ENCODE measurements around the gene MSMB. TPM values are rescaled to one million over a fixed set of nuclear protein-coding genes. Genes with fewer than 3 reads are reported as not detected.

MSMB gene
- total and polyA plus RNA-seq, 2 experiments from 2014 or later = not detected

DNA sequence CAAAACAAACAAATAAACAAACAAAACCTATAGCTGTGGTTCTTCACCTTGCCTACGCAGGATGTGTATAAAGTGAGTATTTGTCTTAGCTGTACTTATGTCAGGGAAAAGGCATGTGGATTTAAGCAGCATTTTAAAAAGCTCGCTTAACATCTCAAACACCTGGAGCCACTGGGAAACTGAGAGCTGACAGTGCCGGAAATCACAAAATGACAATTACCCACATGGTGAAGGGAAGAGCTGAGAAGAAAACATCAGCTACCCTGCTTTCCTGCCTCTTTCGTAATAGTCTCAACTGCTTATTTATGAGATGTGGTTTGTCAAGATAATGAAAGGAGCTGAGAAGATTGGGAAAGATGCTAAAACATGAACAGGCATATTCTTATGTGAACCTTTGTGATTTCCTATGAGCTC, 31.1 kb upstream of the MSMB start:
- no peak overlapping the region for H3K4me3 ChIP-seq
- H2AFZ ChIP-seq = no peak overlapping the region

DNA sequence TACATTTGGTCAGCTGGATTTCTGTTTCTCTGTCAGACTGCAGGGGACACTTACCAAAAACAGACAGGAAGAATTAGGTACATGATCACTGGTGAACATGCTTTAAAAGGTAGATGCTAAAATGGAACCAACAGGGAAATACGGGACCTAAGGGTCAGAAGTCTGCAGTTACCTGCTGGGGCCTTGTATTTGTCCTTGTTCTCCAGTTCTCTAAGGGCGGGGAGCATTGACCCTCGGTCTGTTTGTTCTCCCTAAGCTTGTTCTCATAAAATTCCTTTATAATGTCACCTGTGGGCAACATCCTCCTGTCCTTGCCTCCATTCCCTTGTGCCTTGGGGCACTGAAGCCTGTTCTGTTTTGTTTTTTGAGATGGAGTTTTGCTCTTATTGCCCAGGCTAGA, 29.8 kb upstream of the MSMB start:
- no peak overlapping the region for H3K9ac ChIP-seq
- H3F3A ChIP-seq (ENCODE audit: insufficient read depth) = no peaks in the 10 kb centered on the region
- H2AFZ ChIP-seq = no peak overlapping the region
- no peaks in the 10 kb centered on the region; the same call in 1 of the 2 replicates for H3K4me1 ChIP-seq (ENCODE audit: insufficient read depth)
- no peaks in the 10 kb centered on the region for H3K79me2 ChIP-seq (ENCODE audit: insufficient read depth)
- in situ Hi-C loops (cut with MboI) = no loop called here
- no peak overlapping the region for H3K4me3 ChIP-seq
- H4K20me1 ChIP-seq (ENCODE audit: insufficient read depth) = no peaks in the 10 kb centered on the region
- H3K27me3 ChIP-seq (replicated peaks; ENCODE audit: insufficient read depth) = no peaks in the 10 kb centered on the region; the same call in 1 of the 2 replicates
- no peaks in the 10 kb centered on the region for H3K9me2 ChIP-seq (ENCODE audit: insufficient read depth)
- 49 to 52% methylated on average over 3 of the region's 3 CpGs for WGBS, 2 experiments (ENCODE audit: low coverage in 1 of 2, low lambda C conversion rate in 2 of 2, missing lambda C conversion rate in 2 of 2)
- TF ChIP-seq EZH2phosphoT487 (IDR thresholded peaks at IDR 0.05; ENCODE audit: insufficient read depth, low read depth) = no peak
- TF ChIP-seq EZH2 (IDR thresholded peaks at IDR 0.05; ENCODE audit: insufficient read depth, poor library complexity, severe bottlenecking) = no peak
- no peak overlapping the region for H3K27ac ChIP-seq
- DNase-seq = no peak
- no peaks in the 10 kb centered on the region for H3K36me3 ChIP-seq (ENCODE audit: low read depth)
- no peak overlapping the region for H3K4me2 ChIP-seq (ENCODE audit: unreplicated experiment)
- no peaks in the 10 kb centered on the region for H3K9me3 ChIP-seq (ENCODE audit: low read depth)

More for the DNA sequence above, 31.1 kb upstream of the MSMB start:
- DNase-seq = no peak
- H3K9ac ChIP-seq = no peak overlapping the region
- no peaks in the 10 kb centered on the region for H3K79me2 ChIP-seq (ENCODE audit: insufficient read depth)
- no peaks in the 10 kb centered on the region; the same call in 1 of the 2 replicates for H3K27me3 ChIP-seq (replicated peaks; ENCODE audit: insufficient read depth)
- no peaks in the 10 kb centered on the region for H3K9me2 ChIP-seq (ENCODE audit: insufficient read depth)
- H3K9me3 ChIP-seq (ENCODE audit: low read depth) = no peaks in the 10 kb centered on the region
- TF ChIP-seq EZH2 (IDR thresholded peaks at IDR 0.05; ENCODE audit: insufficient read depth, poor library complexity, severe bottlenecking) (no peak), EZH2phosphoT487 (IDR thresholded peaks at IDR 0.05; ENCODE audit: insufficient read depth, low read depth) (no peak)
- H3K27ac ChIP-seq = no peak overlapping the region
- no peak overlapping the region for H3K4me2 ChIP-seq (ENCODE audit: unreplicated experiment)
- no peaks in the 10 kb centered on the region for H4K20me1 ChIP-seq (ENCODE audit: insufficient read depth)
- WGBS, 2 experiments (ENCODE audit: low coverage in 1 of 2, low lambda C conversion rate in 2 of 2, missing lambda C conversion rate in 2 of 2) = 52 to 67% methylated on average over 4 of the region's 4 CpGs
- no peaks in the 10 kb centered on the region for H3K36me3 ChIP-seq (ENCODE audit: low read depth)
- no peaks in the 10 kb centered on the region; the same call in 1 of the 2 replicates for H3K4me1 ChIP-seq (ENCODE audit: insufficient read depth)
- no peaks in the 10 kb centered on the region for H3F3A ChIP-seq (ENCODE audit: insufficient read depth)
- in situ Hi-C loops (cut with MboI) = no loop called here

DNA sequence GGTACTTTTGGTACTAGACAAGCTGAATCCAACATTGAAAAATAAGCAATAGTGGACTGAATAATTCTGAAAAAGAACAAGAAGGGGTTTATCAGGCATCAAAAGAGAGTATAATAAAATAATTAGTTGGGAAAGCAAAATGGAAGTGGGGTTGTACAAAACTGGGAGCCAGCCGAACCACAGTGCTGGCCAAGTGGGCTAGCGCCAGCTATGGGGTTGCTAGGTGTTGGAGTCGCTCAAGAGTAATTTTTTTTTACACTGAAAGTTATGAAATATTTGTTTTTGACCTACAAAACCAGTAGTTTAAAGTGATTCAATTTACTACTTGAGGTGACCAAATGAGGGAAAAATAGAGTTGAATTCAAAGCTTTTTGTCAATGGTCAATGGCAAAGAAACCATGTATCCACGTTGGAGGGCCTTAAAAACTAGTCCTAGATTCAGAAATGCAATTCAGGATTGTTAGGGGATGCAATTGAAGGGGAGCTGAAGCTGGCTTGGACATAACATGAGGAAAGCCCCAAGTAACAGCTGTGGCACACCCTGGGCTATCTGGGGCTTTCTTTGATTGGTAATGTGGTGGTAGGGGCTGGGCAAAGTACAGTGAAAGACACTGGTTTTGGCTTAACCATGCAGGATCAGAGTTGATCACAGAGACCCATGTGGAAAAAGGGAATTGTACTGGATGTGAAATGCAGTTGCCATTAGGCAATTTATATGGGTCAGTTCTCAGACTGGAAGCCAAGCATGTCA, 28.3 kb upstream of the MSMB start:
- in situ Hi-C loops (cut with MboI) = no loop called here
- H3K36me3 ChIP-seq (ENCODE audit: low read depth) = no peaks in the 10 kb centered on the region
- no peak overlapping the region for H3K4me2 ChIP-seq (ENCODE audit: unreplicated experiment)
- H3K79me2 ChIP-seq (ENCODE audit: insufficient read depth) = no peaks in the 10 kb centered on the region
- H3K9me2 ChIP-seq (ENCODE audit: insufficient read depth) = no peaks in the 10 kb centered on the region
- H3K9ac ChIP-seq = no peak overlapping the region
- 20 to 27% methylated on average over 4 of the region's 4 CpGs for WGBS, 2 experiments (ENCODE audit: low coverage in 1 of 2, low lambda C conversion rate in 2 of 2, missing lambda C conversion rate in 2 of 2)
- DNase-seq = no peak
- no peaks in the 10 kb centered on the region for H3K4me1 ChIP-seq (ENCODE audit: insufficient read depth)
- no peaks in the 10 kb centered on the region for H4K20me1 ChIP-seq (ENCODE audit: insufficient read depth)
- no peak overlapping the region for H3K4me3 ChIP-seq
- no peak overlapping the region for H2AFZ ChIP-seq
- no peaks in the 10 kb centered on the region for H3K9me3 ChIP-seq (ENCODE audit: low read depth)
- H3F3A ChIP-seq (ENCODE audit: insufficient read depth) = no peaks in the 10 kb centered on the region
- TF ChIP-seq EZH2phosphoT487 (IDR thresholded peaks at IDR 0.05; ENCODE audit: insufficient read depth, low read depth) (no peak), EZH2 (IDR thresholded peaks at IDR 0.05; ENCODE audit: insufficient read depth, poor library complexity, severe bottlenecking) (no peak)
- H3K27ac ChIP-seq = no peak overlapping the region
- no peaks in the 10 kb centered on the region; the same call in 1 of the 2 replicates for H3K27me3 ChIP-seq (replicated peaks; ENCODE audit: insufficient read depth)

DNA sequence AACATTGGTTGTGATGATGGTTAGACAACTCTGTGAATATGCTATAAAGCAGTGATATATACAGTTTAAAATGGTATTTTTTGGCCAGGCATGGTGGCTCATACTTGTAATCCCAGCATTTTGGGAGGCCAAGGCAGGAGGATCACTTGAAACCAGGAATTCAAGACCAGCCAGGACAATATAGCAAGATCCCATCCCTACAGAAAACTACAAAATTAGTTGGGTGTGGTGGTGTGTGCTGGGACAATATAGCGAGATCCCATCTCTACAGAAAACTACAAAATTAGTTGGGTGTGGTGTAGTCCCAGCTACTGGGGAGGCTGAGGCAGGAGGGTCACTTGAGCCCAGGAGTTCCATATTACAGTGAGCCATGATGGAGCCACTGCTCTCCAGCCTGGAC, 27.5 kb upstream of the MSMB start:
- Histone ChIP-seq H3K27ac (no peak overlapping the region), H3K4me3 (no peak overlapping the region), H3F3A (ENCODE audit: insufficient read depth) (no peaks in the 10 kb centered on the region), H3K36me3 (ENCODE audit: low read depth) (no peaks in the 10 kb centered on the region), H2AFZ (no peak overlapping the region), H3K4me1 (ENCODE audit: insufficient read depth) (no peaks in the 10 kb centered on the region), H3K4me2 (ENCODE audit: unreplicated experiment) (no peak overlapping the region), H3K9me2 (ENCODE audit: insufficient read depth) (no peaks in the 10 kb centered on the region), H3K9ac (no peak overlapping the region), H3K79me2 (ENCODE audit: insufficient read depth) (no peaks in the 10 kb centered on the region), H3K9me3 (ENCODE audit: low read depth) (no peaks in the 10 kb centered on the region), H4K20me1 (ENCODE audit: insufficient read depth) (no peaks in the 10 kb centered on the region), H3K27me3 (replicated peaks; ENCODE audit: insufficient read depth) (no peaks in the 10 kb centered on the region; the same call in 1 of the 2 replicates)
- no peak for DNase-seq
- TF ChIP-seq EZH2phosphoT487 (IDR thresholded peaks at IDR 0.05; ENCODE audit: insufficient read depth, low read depth) (no peak), EZH2 (IDR thresholded peaks at IDR 0.05; ENCODE audit: insufficient read depth, poor library complexity, severe bottlenecking) (no peak)
- WGBS, 2 experiments (ENCODE audit: low coverage in 1 of 2, low lambda C conversion rate in 2 of 2, missing lambda C conversion rate in 2 of 2) = 30 to 31% methylated on average over 1 of the region's 1 CpG
- in situ Hi-C loops (cut with MboI) = no loop called here

All from GM23248 (cell line).